ENCODE results near the gene MAP3K14.

The MAP3K14 gene

GRCh38 chr17:45243750-45244149 is 73.1 kb downstream of the MAP3K14 start:
- H3K9me2 ChIP-seq (replicated peaks; ENCODE audit: insufficient read depth, low read length) = no peaks in the 10 kb centered on the region
- no peaks in the 10 kb centered on the region for H4K20me1 ChIP-seq (ENCODE audit: low read depth, low read length)
- no peak overlapping the region for H3K4me2 ChIP-seq (ENCODE audit: low read depth, low read length, poor library complexity, severe bottlenecking)
- H3K79me2 ChIP-seq (ENCODE audit: insufficient read depth, low read length) = peaks cover 3% of the 10 kb centered on the region; the same call in 1 of the 2 replicates
- H3K4me3 ChIP-seq (ENCODE audit: insufficient read depth, low read length, poor library complexity, severe bottlenecking) = no peak overlapping the region
- H3K9me3 ChIP-seq (ENCODE audit: insufficient read depth, low read length) = no peaks in the 10 kb centered on the region
- H3K36me3 ChIP-seq (ENCODE audit: low read length) = no peaks in the 10 kb centered on the region
- H2AFZ ChIP-seq (ENCODE audit: low read depth, low read length, severe bottlenecking) = no peak overlapping the region
- no peak overlapping the region for H3K9ac ChIP-seq (ENCODE audit: low read length)
- H3K27me3 ChIP-seq (ENCODE audit: low read length) = no peaks in the 10 kb centered on the region
- TF ChIP-seq EZH2phosphoT487 (conservative IDR thresholded peaks at IDR 0.05; ENCODE audit: low read length) = no peak
- no peak for TF ChIP-seq CTCF (IDR thresholded peaks at IDR 0.05; ENCODE audit: insufficient read depth, low read length, poor library complexity, severe bottlenecking)
- peaks cover 4% of the 10 kb centered on the region; the same call in 1 of the 2 replicates for H3F3A ChIP-seq (ENCODE audit: insufficient read depth)
- no peak overlapping the region for H3K27ac ChIP-seq (ENCODE audit: low read depth, low read length)

- Histone ChIP-seq H3K9me2 (replicated peaks; ENCODE audit: insufficient read depth, low read length) (no peaks in the 10 kb centered on the region), H3K9me3 (ENCODE audit: insufficient read depth, low read length) (no peaks in the 10 kb centered on the region), H3K27me3 (ENCODE audit: low read length) (no peaks in the 10 kb centered on the region), H2AFZ (ENCODE audit: low read depth, low read length, severe bottlenecking) (no peak overlapping the region), H3K36me3 (ENCODE audit: low read length) (0 out of 2 replicates have a peak, but pooled peaks cover 4% of the 10 kb centered on the region), H3F3A (ENCODE audit: insufficient read depth) (peaks cover under 1% of the 10 kb centered on the region; the same call in 1 of the 2 replicates), H3K27ac (ENCODE audit: low read depth, low read length) (no peak overlapping the region), H3K4me3 (ENCODE audit: insufficient read depth, low read length, poor library complexity, severe bottlenecking) (no peak overlapping the region), H4K20me1 (ENCODE audit: low read depth, low read length) (no peaks in the 10 kb centered on the region), H3K79me2 (ENCODE audit: insufficient read depth, low read length) (no peaks in the 10 kb centered on the region), H3K9ac (ENCODE audit: low read length) (no peak overlapping the region), H3K4me2 (ENCODE audit: low read depth, low read length, poor library complexity, severe bottlenecking) (no peak overlapping the region)
- TF ChIP-seq CTCF (IDR thresholded peaks at IDR 0.05; ENCODE audit: insufficient read depth, low read length, poor library complexity, severe bottlenecking) (no peak), EZH2phosphoT487 (conservative IDR thresholded peaks at IDR 0.05; ENCODE audit: low read length) (no peak)
Observed at GRCh38 chr17:45242029-45242414, 74.8 kb downstream of the MAP3K14 start.

- Histone ChIP-seq H3K27ac (ENCODE audit: low read depth, low read length) (no peak overlapping the region), H3K9me3 (ENCODE audit: insufficient read depth, low read length) (no peaks in the 10 kb centered on the region), H3K9me2 (replicated peaks; ENCODE audit: insufficient read depth, low read length) (no peaks in the 10 kb centered on the region), H4K20me1 (ENCODE audit: low read depth, low read length) (no peaks in the 10 kb centered on the region), H2AFZ (ENCODE audit: low read depth, low read length, severe bottlenecking) (no peak overlapping the region), H3K4me2 (ENCODE audit: low read depth, low read length, poor library complexity, severe bottlenecking) (no peak overlapping the region), H3K9ac (ENCODE audit: low read length) (no peak overlapping the region), H3K27me3 (ENCODE audit: low read length) (no peaks in the 10 kb centered on the region), H3K79me2 (ENCODE audit: insufficient read depth, low read length) (no peaks in the 10 kb centered on the region), H3K4me3 (ENCODE audit: insufficient read depth, low read length, poor library complexity, severe bottlenecking) (no peak overlapping the region), H3F3A (ENCODE audit: insufficient read depth) (no peaks in the 10 kb centered on the region), H3K36me3 (ENCODE audit: low read length) (0 out of 2 replicates have a peak, but pooled peaks cover 4% of the 10 kb centered on the region)
- no peak for TF ChIP-seq EZH2phosphoT487 (conservative IDR thresholded peaks at IDR 0.05; ENCODE audit: low read length)
- TF ChIP-seq CTCF (IDR thresholded peaks at IDR 0.05; ENCODE audit: insufficient read depth, low read length, poor library complexity, severe bottlenecking) = no peak
Observed at GRCh38 chr17:45241328-45242028, 75.3 kb downstream of the MAP3K14 start.
